ENCODE measurements around the gene CYTH1.

The CYTH1 gene

DNA sequence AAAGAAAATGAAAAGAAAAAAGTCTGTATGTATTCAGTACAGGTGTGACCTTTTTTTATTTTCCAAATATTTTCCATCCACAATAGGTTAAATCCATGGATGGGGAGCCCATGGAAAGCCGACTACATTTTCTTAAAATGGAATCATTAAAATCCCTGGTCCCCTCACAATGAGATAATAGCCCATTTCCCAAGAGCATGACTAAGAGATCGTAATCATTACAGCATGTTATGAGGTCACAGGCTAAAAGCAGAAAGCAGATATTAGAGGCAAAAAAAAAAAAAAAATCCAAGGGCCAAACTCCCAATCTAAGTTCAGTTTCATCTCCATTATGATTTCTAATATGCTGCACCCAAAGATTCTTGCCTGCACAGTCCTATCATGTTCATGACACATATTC, 44.7 kb downstream of the CYTH1 start (continued):
- TF ChIP-seq MZF1 (tag by site-specific recombination; IDR thresholded peaks at IDR 0.05; ENCODE audit: borderline replicate concordance) (0 out of 2 replicates have a peak, but pooled peaks have one; percentile 50), ZSCAN18 (tag by site-specific recombination; IDR thresholded peaks at IDR 0.05) (no peak), ZBTB48 (tag by site-specific recombination; IDR thresholded peaks at IDR 0.05) (no peak), ZNF623 (tag by site-specific recombination; IDR thresholded peaks at IDR 0.05) (peak; percentile 23; the same call in 1 of the 2 replicates), MYNN (tag by site-specific recombination; IDR thresholded peaks at IDR 0.05; ENCODE audit: borderline replicate concordance) (no peak), KLF8 (tag by site-specific recombination; IDR thresholded peaks at IDR 0.05) (peak; percentile 90), ZNF585B (tag by site-specific recombination; IDR thresholded peaks at IDR 0.05) (no peak), ZNF221 (tag by site-specific recombination; IDR thresholded peaks at IDR 0.05; ENCODE audit: borderline replicate concordance) (no peak), ZNF404 (tag by site-specific recombination; IDR thresholded peaks at IDR 0.05) (no peak), REPIN1 (tag by site-specific recombination; IDR thresholded peaks at IDR 0.05; ENCODE audit: low read depth) (no peak), ZNF530 (tag by site-specific recombination; IDR thresholded peaks at IDR 0.05; ENCODE audit: low read depth) (no peak), ZBTB21 (tag by site-specific recombination; IDR thresholded peaks at IDR 0.05) (peak; percentile 97), ZNF248 (tag by site-specific recombination; IDR thresholded peaks at IDR 0.05) (no peak), ZNF214 (tag by site-specific recombination; IDR thresholded peaks at IDR 0.05; ENCODE audit: borderline replicate concordance) (no peak; the same call in 1 of the 2 replicates), ZNF768 (tag by site-specific recombination; IDR thresholded peaks at IDR 0.05) (no peak), SP7 (tag by site-specific recombination; IDR thresholded peaks at IDR 0.05) (peak; percentile 95), GLI4 (tag by site-specific recombination; IDR thresholded peaks at IDR 0.05) (no peak), ZSCAN30 (tag by site-specific recombination; IDR thresholded peaks at IDR 0.05) (no peak), ZNF391 (tag by site-specific recombination; IDR thresholded peaks at IDR 0.05; ENCODE audit: borderline replicate concordance, low read depth) (peak; percentile 56; the same call in 1 of the 2 replicates), ZFP69B (tag by site-specific recombination; IDR thresholded peaks at IDR 0.05) (peak; percentile 94), ZNF140 (tag by site-specific recombination; IDR thresholded peaks at IDR 0.05) (no peak), ZNF174 (tag by site-specific recombination; IDR thresholded peaks at IDR 0.05) (no peak), GLIS2 (tag by site-specific recombination; IDR thresholded peaks at IDR 0.05) (no peak), ZNF155 (tag by site-specific recombination; IDR thresholded peaks at IDR 0.05) (no peak), GLIS1 (tag by site-specific recombination; IDR thresholded peaks at IDR 0.05) (peak; percentile 27; the same call in 1 of the 2 replicates), ZBTB1 (tag by site-specific recombination; IDR thresholded peaks at IDR 0.05) (0 out of 2 replicates have a peak, but pooled peaks have one; percentile 62), ZNF624 (tag by site-specific recombination; IDR thresholded peaks at IDR 0.05) (no peak), ZNF366 (tag by site-specific recombination; conservative IDR thresholded peaks at IDR 0.05) (peak; percentile 89), SP3 (tag by site-specific recombination; IDR thresholded peaks at IDR 0.05) (peak; percentile 34), ZNF416 (tag by site-specific recombination; IDR thresholded peaks at IDR 0.05) (no peak), ZNF449 (tag by site-specific recombination; IDR thresholded peaks at IDR 0.05) (no peak), ZNF785 (tag by site-specific recombination; IDR thresholded peaks at IDR 0.05) (no peak), GFI1B (tag by site-specific recombination; IDR thresholded peaks at IDR 0.05) (peak; percentile 57; the same call in 1 of the 2 replicates)
- TF ChIP-seq, protein P1, sequence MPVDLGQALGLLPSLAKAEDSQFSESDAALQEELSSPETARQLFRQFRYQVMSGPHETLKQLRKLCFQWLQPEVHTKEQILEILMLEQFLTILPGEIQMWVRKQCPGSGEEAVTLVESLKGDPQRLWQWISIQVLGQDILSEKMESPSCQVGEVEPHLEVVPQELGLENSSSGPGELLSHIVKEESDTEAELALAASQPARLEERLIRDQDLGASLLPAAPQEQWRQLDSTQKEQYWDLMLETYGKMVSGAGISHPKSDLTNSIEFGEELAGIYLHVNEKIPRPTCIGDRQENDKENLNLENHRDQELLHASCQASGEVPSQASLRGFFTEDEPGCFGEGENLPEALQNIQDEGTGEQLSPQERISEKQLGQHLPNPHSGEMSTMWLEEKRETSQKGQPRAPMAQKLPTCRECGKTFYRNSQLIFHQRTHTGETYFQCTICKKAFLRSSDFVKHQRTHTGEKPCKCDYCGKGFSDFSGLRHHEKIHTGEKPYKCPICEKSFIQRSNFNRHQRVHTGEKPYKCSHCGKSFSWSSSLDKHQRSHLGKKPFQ (tag by site-specific recombination; IDR thresholded peaks at IDR 0.05) = no peak
- TF ChIP-seq, protein P2, sequence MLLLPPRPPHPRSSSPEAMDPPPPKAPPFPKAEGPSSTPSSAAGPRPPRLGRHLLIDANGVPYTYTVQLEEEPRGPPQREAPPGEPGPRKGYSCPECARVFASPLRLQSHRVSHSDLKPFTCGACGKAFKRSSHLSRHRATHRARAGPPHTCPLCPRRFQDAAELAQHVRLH (tag by site-specific recombination; IDR thresholded peaks at IDR 0.05) = no peak
- TF ChIP-seq, protein P3, sequence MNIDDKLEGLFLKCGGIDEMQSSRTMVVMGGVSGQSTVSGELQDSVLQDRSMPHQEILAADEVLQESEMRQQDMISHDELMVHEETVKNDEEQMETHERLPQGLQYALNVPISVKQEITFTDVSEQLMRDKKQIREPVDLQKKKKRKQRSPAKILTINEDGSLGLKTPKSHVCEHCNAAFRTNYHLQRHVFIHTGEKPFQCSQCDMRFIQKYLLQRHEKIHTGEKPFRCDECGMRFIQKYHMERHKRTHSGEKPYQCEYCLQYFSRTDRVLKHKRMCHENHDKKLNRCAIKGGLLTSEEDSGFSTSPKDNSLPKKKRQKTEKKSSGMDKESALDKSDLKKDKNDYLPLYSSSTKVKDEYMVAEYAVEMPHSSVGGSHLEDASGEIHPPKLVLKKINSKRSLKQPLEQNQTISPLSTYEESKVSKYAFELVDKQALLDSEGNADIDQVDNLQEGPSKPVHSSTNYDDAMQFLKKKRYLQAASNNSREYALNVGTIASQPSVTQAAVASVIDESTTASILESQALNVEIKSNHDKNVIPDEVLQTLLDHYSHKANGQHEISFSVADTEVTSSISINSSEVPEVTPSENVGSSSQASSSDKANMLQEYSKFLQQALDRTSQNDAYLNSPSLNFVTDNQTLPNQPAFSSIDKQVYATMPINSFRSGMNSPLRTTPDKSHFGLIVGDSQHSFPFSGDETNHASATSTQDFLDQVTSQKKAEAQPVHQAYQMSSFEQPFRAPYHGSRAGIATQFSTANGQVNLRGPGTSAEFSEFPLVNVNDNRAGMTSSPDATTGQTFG (tag by site-specific recombination; IDR thresholded peaks at IDR 0.05; ENCODE audit: borderline replicate concordance) = no peak

Data from HEK293 (cell line).